GM18951 (cell line): Measurements from ENCODE around the gene CUBN.

Experiments used
- POLR2A ChIP-seq: IDR thresholded peaks from 4 replicates; pipeline ENCODE4 v1.6.1; 2011; ENCODE audit warnings: mild to moderate bottlenecking; ENCODE audit not compliant: insufficient read length, insufficient read depth; ENCODE audit errors: extremely low read depth
- in situ Hi-C: fragments of 300-500 bp; cut with MboI; formaldehyde crosslinking; loops from one replicate; pipeline ENCODE4 v1.12.0; 2022; ENCODE audit warnings: low sequenced_read_pairs, mixed read lengths, inconsistent platforms; ENCODE audit not compliant: unreplicated experiment

Gene CUBN

GRCh38 chr10:16902606-16903005 is 227.0 kb downstream of the CUBN start:
- no peak for TF ChIP-seq POLR2A
- in situ Hi-C loops: no loop called here

GRCh38 chr10:16901106-16901505 is 228.5 kb downstream of the CUBN start:
- in situ Hi-C loops: no loop called here
- no peak for TF ChIP-seq POLR2A

GRCh38 chr10:16896993-16897392 is 232.6 kb downstream of the CUBN start:
- in situ Hi-C loops: no loop called here
- TF ChIP-seq POLR2A: no peak

GRCh38 chr10:16894821-16895220 is 234.8 kb downstream of the CUBN start:
- in situ Hi-C loops: no loop called here
- no peak for TF ChIP-seq POLR2A

GRCh38 chr10:16893664-16894063 is 235.9 kb downstream of the CUBN start:
- in situ Hi-C loops: no loop called here
- TF ChIP-seq POLR2A: no peak

- TF ChIP-seq POLR2A: no peak
- in situ Hi-C loops: no loop called here
These were observed 238.0 kb downstream of the CUBN start for GRCh38 chr10:16891375-16892313.

- in situ Hi-C loops: no loop called here
- TF ChIP-seq POLR2A: no peak
These were observed 238.9 kb downstream of the CUBN start for GRCh38 chr10:16890691-16891090.

- no peak for TF ChIP-seq POLR2A
These were observed 242.0 kb downstream of the CUBN start for GRCh38 chr10:16887565-16887964.

GRCh38 chr10:16886031-16886430 is 243.6 kb downstream of the CUBN start:
- no peak for TF ChIP-seq POLR2A

More at GRCh38 chr10:16887565-16887964, 242.0 kb downstream of the CUBN start:
- in situ Hi-C loops: no loop called here

GRCh38 chr10:16884497-16884896 is 245.1 kb downstream of the CUBN start:
- no peak for TF ChIP-seq POLR2A
- in situ Hi-C loops: no loop called here

More at GRCh38 chr10:16886031-16886430, 243.6 kb downstream of the CUBN start:
- in situ Hi-C loops: no loop called here

GRCh38 chr10:16883084-16883483 is 246.5 kb downstream of the CUBN start:
- no peak for TF ChIP-seq POLR2A
- in situ Hi-C loops: no loop called here

GRCh38 chr10:16870331-16870730 is 259.3 kb downstream of the CUBN start:
- in situ Hi-C loops: no loop called here
- TF ChIP-seq POLR2A: no peak

- in situ Hi-C loops: no loop called here
- TF ChIP-seq POLR2A: no peak
These were observed 261.6 kb downstream of the CUBN start for GRCh38 chr10:16867990-16868389.

- TF ChIP-seq POLR2A: no peak
- in situ Hi-C loops: no loop called here
These were observed 262.1 kb downstream of the CUBN start for GRCh38 chr10:16867556-16867955.
